ENCODE results near the gene DCLK2. TPM values are rescaled to one million over a fixed set of nuclear protein-coding genes. Genes with fewer than 3 reads are reported as not detected.

The DCLK2 gene
- polyA plus RNA-seq, 1 donor from 2014 or later, result 134 TPM

GRCh38 chr4:150046728-150047217, 31.5 kb upstream of the DCLK2 start:
- Histone ChIP-seq H3K36me3 (ENCODE audit: insufficient read depth, low read length) (no peaks in the 10 kb centered on the region), H3K4me3 (ENCODE audit: low read length) (no peak overlapping the region), H2AFZ (ENCODE audit: low read depth, low read length) (no peak overlapping the region), H3K27ac (ENCODE audit: low read length) (no peak overlapping the region), H3K4me2 (ENCODE audit: low read length) (no peak overlapping the region), H3F3A (ENCODE audit: insufficient read depth, low read length, poor library complexity, severe bottlenecking) (no peaks in the 10 kb centered on the region), H3K9ac (ENCODE audit: low read length) (no peak overlapping the region), H3K27me3 (ENCODE audit: insufficient read depth, low read depth, low read length) (no peaks in the 10 kb centered on the region), H3K79me2 (replicated peaks; ENCODE audit: insufficient read depth, low read length) (no peaks in the 10 kb centered on the region), H3K9me3 (ENCODE audit: low read length) (no peaks in the 10 kb centered on the region), H4K20me1 (ENCODE audit: insufficient read depth) (no peaks in the 10 kb centered on the region), H3K9me2 (ENCODE audit: insufficient read depth, low read length) (no peaks in the 10 kb centered on the region)
- TF ChIP-seq MXI1 (conservative IDR thresholded peaks at IDR 0.05; ENCODE audit: poor library complexity, severe bottlenecking), result no peak
- no peak for TF ChIP-seq RAD21 (conservative IDR thresholded peaks at IDR 0.05)
- TF ChIP-seq SMC3 (conservative IDR thresholded peaks at IDR 0.05; ENCODE audit: poor library complexity), result no peak
- TF ChIP-seq POLR2AphosphoS5 (IDR thresholded peaks at IDR 0.05), result no peak
- TF ChIP-seq CTCF (IDR thresholded peaks at IDR 0.05; ENCODE audit: poor library complexity, severe bottlenecking), result no peak
- no peak for TF ChIP-seq EP300 (conservative IDR thresholded peaks at IDR 0.05; ENCODE audit: poor library complexity, severe bottlenecking)

GRCh38 chr4:150047546-150047945, 30.7 kb upstream of the DCLK2 start:
- H3K9ac ChIP-seq (ENCODE audit: low read length), result no peak overlapping the region
- H2AFZ ChIP-seq (ENCODE audit: low read depth, low read length), result no peak overlapping the region
- H3K9me2 ChIP-seq (ENCODE audit: insufficient read depth, low read length), result no peaks in the 10 kb centered on the region
- H3K79me2 ChIP-seq (replicated peaks; ENCODE audit: insufficient read depth, low read length), result no peaks in the 10 kb centered on the region
- no peaks in the 10 kb centered on the region for H3K27me3 ChIP-seq (ENCODE audit: insufficient read depth, low read depth, low read length)
- TF ChIP-seq TAF1 (IDR thresholded peaks at IDR 0.05; ENCODE audit: low read depth) (no peak), MXI1 (conservative IDR thresholded peaks at IDR 0.05; ENCODE audit: poor library complexity, severe bottlenecking) (no peak), EP300 (conservative IDR thresholded peaks at IDR 0.05; ENCODE audit: poor library complexity, severe bottlenecking) (no peak)
- H3K4me2 ChIP-seq (ENCODE audit: low read length), result no peak overlapping the region
- H4K20me1 ChIP-seq (ENCODE audit: insufficient read depth), result no peaks in the 10 kb centered on the region
- H3K9me3 ChIP-seq (ENCODE audit: low read length), result no peaks in the 10 kb centered on the region
- no peaks in the 10 kb centered on the region for H3F3A ChIP-seq (ENCODE audit: insufficient read depth, low read length, poor library complexity, severe bottlenecking)
- H3K27ac ChIP-seq (ENCODE audit: low read length), result no peak overlapping the region
- no peaks in the 10 kb centered on the region for H3K36me3 ChIP-seq (ENCODE audit: insufficient read depth, low read length)
- H3K4me3 ChIP-seq (ENCODE audit: low read length), result no peak overlapping the region

- no peaks in the 10 kb centered on the region for H3K27me3 ChIP-seq (ENCODE audit: insufficient read depth, low read depth, low read length)
- H3F3A ChIP-seq (ENCODE audit: insufficient read depth, low read length, poor library complexity, severe bottlenecking), result no peaks in the 10 kb centered on the region
- H3K27ac ChIP-seq (ENCODE audit: low read length), result no peak overlapping the region
- no peaks in the 10 kb centered on the region for H3K9me3 ChIP-seq (ENCODE audit: low read length)
- H3K4me2 ChIP-seq (ENCODE audit: low read length), result no peak overlapping the region
- no peak overlapping the region for H3K4me3 ChIP-seq (ENCODE audit: low read length)
- no peaks in the 10 kb centered on the region for H4K20me1 ChIP-seq (ENCODE audit: insufficient read depth)
- H3K9me2 ChIP-seq (ENCODE audit: insufficient read depth, low read length), result no peaks in the 10 kb centered on the region
- no peak overlapping the region for H3K9ac ChIP-seq (ENCODE audit: low read length)
- no peaks in the 10 kb centered on the region for H3K79me2 ChIP-seq (replicated peaks; ENCODE audit: insufficient read depth, low read length)
- H3K36me3 ChIP-seq (ENCODE audit: insufficient read depth, low read length), result no peaks in the 10 kb centered on the region
- TF ChIP-seq CTCF (IDR thresholded peaks at IDR 0.05; ENCODE audit: poor library complexity, severe bottlenecking) (no peak), EP300 (conservative IDR thresholded peaks at IDR 0.05; ENCODE audit: poor library complexity, severe bottlenecking) (no peak), RAD21 (conservative IDR thresholded peaks at IDR 0.05) (no peak), POLR2AphosphoS5 (IDR thresholded peaks at IDR 0.05) (no peak), TAF1 (IDR thresholded peaks at IDR 0.05; ENCODE audit: low read depth) (no peak), MXI1 (conservative IDR thresholded peaks at IDR 0.05; ENCODE audit: poor library complexity, severe bottlenecking) (no peak), EZH2 (IDR thresholded peaks at IDR 0.05; ENCODE audit: borderline replicate concordance, insufficient read depth, low read length, poor library complexity, severe bottlenecking) (no peak), REST (IDR thresholded peaks at IDR 0.05; ENCODE audit: borderline replicate concordance) (no peak), SMC3 (conservative IDR thresholded peaks at IDR 0.05; ENCODE audit: poor library complexity) (no peak)
- no peak overlapping the region for H2AFZ ChIP-seq (ENCODE audit: low read depth, low read length)
These were observed 28.6 kb upstream of the DCLK2 start for GRCh38 chr4:150049682-150050081.
